Activated naive CD8-positive, alpha-beta T cell treated with anti-CD3 and anti-CD28 coated beads, Interleukin-2, amount 10 ng/mL, durations not matched to agents 7 days and 5 days (primary cell): Measurements from ENCODE around the gene TMEM63A. TPM values are rescaled to one million over a fixed set of nuclear protein-coding genes. Genes with fewer than 3 reads are reported as not detected.
"Not testable (repeated sequence)": the region's sequence is repeated elsewhere in the genome, so short reads cannot be mapped to it uniquely, and the experiment has no call there.

Source experiments
- ATAC-seq: fragments of 150-1000 bp; cut with Tn5 transposase; one replicate; pipeline ENCODE4 v1.10.0; 2021; ENCODE audit warnings: low read depth, moderate library complexity
- POLR2A ChIA-PET: fragments of 350-600 bp; sonication (Branson Sonifier 250); formaldehyde crosslinking; loops from one replicate; lab custom pipeline; 2021; ENCODE audit warnings: antibody characterized with exemption; lab: Charles Lee
- DNase-seq: peaks from one replicate; pipeline ENCODE4 v3.0.0; 2021
- H3K27ac Mint-ChIP-seq: one replicate; pipeline ENCODE4 v1.8.0; 2022; ENCODE audit warnings: mild to moderate bottlenecking, mixed read lengths
- H3K27me3 Mint-ChIP-seq: one replicate; pipeline ENCODE4 v1.8.0; 2022; ENCODE audit warnings: mild to moderate bottlenecking, moderate library complexity, mixed read lengths
- H3K36me3 Mint-ChIP-seq: one replicate; pipeline ENCODE4 v1.8.0; 2021; ENCODE audit warnings: mild to moderate bottlenecking, mixed read lengths
- H3K4me1 Mint-ChIP-seq: one replicate; pipeline ENCODE4 v1.8.0; 2021; ENCODE audit warnings: mixed read lengths
- H3K4me3 Mint-ChIP-seq: one replicate; pipeline ENCODE4 v1.8.0; 2022; ENCODE audit warnings: mild to moderate bottlenecking, moderate library complexity, mixed read lengths
- H3K9me3 Mint-ChIP-seq: one replicate; pipeline ENCODE4 v1.8.0; 2021; ENCODE audit warnings: mixed read lengths
- microRNA-seq: library from miRNA; unstranded; fragments of <30 nt; microRNA quantifications from one replicate; pipeline ENCODE4 v1.2.0, GENCODE V29; 2022
- total RNA-seq, 2 experiments: library from RNA; stranded (reverse); gene quantifications; one replicate each; pipeline ENCODE4 v1.2.3, GENCODE V29; 2021

TMEM63A gene
- total RNA-seq, 2 experiments from 2014 or later = 196 to 198 TPM

DNA sequence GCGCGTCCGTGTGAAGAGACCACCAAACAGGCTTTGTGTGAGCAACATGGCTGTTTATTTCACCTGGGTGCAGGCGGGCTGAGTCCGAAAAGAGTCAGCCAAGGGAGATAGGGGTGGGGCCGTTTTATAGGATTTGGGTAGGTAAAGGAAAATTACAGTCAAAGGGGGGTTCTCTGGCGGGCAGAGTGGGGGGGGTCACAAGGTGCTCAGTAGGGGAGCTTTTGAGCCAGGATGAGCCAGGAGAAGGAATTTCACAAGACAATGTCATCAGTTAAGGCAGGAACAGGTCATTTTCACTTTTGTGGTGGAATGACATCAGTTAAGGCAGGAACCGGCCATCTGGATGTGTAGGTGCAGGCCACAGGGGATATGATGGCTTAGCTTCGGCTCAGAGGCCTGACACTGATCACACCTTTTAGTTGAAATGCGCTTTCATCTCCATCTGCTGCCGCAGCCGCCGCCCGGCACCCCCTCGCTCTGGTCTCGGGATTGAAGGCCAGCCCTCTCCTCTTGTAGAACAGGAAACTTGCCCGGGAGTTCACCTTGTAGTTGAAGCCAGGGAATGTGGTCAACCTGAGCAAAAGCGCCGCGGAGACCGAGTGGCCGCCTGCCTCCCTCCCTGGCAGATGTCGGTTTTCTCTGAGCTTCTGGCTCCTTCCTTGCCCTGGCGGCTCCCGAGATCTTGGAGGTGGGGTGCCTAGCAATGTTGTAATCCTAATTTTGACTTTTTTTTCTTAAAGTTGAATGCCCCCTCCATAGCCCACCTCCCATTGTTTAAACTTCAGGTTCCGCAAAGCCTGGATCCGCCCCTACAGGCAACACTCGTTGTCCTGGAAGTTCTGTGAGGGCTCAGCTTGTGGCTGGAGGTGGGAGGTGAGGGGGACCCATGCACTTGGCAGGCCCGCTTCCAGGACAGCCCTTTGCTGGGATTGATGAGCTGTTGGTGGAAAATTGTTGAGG lies 71.3 kb downstream of the TMEM63A start:
- not testable (repeated sequence) for H3K9me3 Mint-ChIP-seq, H3K36me3 Mint-ChIP-seq, DNase-seq, H3K27ac Mint-ChIP-seq, ATAC-seq
- Mint-ChIP-seq H3K4me3 (peak overlapping the region; percentile 80), H3K4me1 (peaks cover 14% of the 10 kb centered on the region), H3K27me3 (peaks cover 14% of the 10 kb centered on the region)
- POLR2A ChIA-PET = interaction anchor here (0.9 to 1.6 kb wide), 2 partner anchors 35 to 113 kb away, joined by 3 read pairs; no protein-coding TSS in a partner anchor

DNA sequence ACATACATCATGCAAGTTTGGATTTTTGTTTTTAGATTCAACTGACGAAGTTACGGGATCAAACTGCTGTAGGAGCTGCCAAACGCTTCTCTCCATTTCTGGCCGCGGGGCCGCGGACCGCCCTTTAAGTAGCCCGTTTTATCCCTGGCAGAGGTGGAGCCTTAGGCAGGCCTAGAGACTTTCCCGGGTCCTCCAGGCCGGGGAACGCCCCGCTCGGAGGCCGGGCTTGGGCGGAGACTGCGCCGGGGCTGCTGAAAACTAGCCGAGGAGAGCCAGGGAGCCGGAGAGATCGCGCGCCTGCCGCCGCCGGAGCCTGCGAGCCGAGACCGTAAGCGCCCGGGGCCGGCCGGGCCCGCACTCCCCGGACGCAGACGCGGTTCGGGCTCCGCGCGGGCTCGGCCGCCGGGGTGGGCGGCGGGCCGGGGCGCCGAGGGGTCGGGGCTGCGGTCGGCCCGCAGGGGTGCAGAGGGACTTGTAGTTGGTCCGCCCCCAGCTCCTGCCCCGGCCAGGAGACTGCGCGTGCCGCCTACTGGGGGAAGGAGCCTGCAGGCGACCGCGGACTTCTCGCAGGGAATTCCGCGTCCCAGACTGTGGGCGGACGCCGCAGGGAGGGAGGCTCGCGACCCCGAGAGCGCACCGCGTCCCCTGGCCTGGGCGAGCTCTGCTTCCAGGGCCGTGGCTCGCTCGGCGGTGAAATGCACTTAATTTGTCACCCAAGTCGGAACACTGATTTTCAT lies 72.2 kb downstream of the TMEM63A start, which contains the start of gene EPHX1:
EPHX1 (plus strand) TSS at position 283 of the 737 bp plus-strand sequence. CDS start 18,606 bp downstream, outside the sequence.
- Mint-ChIP-seq H3K27me3 (peaks cover 14% of the 10 kb centered on the region), H3K9me3 (no peaks in the 10 kb centered on the region), H3K4me3 (peak within 1 kb of the TSS; percentile 84), H3K4me1 (peaks cover 14% of the 10 kb centered on the region), H3K36me3 (no peaks in the 10 kb centered on the region), H3K27ac (peak within 1 kb of the TSS; percentile 25)
- ATAC-seq = peak; percentile 97
- POLR2A ChIA-PET = interaction anchor here (0.6 to 1.6 kb wide), 3 partner anchors 34 to 152 kb away, joined by 3 read pairs; no protein-coding TSS in a partner anchor
- DNase-seq = peak; percentile 80

DNA sequence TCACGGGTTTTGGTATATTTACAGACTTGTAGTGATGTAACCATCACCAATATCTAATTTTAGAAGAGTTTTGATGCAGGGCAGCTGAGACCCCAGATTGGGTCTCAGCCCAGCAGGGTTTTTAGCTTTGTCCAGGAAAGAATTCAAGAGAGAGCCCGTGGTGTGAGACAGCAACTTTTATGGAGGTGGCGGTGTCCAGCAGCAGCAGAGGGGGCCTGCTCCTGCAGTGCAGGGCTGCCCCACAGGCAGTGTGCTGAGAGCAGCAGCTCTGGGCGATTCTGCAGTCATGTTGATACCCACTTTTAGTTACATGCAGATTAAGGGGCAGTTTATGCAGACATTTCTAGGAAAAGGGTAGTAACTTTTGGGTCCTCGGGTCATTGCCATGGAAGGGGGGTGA lies 74.0 kb downstream of the TMEM63A start:
- Mint-ChIP-seq H3K9me3 (no peaks in the 10 kb centered on the region), H3K4me3 (no peak overlapping the region), H3K27me3 (peaks cover 14% of the 10 kb centered on the region), H3K27ac (no peak overlapping the region), H3K4me1 (peaks cover 11% of the 10 kb centered on the region), H3K36me3 (no peaks in the 10 kb centered on the region)
- POLR2A ChIA-PET = no interaction called here
- ATAC-seq = no peak
- no peak for DNase-seq

DNA sequence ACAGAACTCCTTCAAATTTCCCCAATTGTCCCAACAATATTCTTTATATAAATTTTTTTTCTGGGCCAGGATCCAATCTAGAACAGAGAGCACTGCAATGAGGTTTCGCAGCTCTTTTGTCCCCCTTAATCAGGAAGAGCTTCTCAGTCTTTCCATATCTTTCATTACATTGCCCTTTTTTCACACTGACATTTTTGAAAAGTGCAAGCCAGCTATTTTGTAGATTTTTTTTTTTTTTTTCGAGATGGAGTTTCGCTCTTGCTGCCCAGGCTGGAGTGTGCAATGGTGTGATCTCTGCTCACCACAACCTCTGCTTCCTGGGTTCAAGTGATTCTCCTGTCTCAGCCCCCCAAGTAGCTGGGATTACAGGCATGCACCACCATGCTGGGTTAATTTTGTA lies 75.4 kb downstream of the TMEM63A start:
- H3K4me3 Mint-ChIP-seq, DNase-seq, ATAC-seq, H3K36me3 Mint-ChIP-seq, H3K9me3 Mint-ChIP-seq, H3K27ac Mint-ChIP-seq: not testable (repeated sequence)
- peaks cover 14% of the 10 kb centered on the region for H3K27me3 Mint-ChIP-seq
- POLR2A ChIA-PET = interaction anchor here (0.7 kb wide), 1 partner anchor 314 kb away, joined by 3 read pairs; no protein-coding TSS in a partner anchor
- H3K4me1 Mint-ChIP-seq = peaks cover 11% of the 10 kb centered on the region

DNA sequence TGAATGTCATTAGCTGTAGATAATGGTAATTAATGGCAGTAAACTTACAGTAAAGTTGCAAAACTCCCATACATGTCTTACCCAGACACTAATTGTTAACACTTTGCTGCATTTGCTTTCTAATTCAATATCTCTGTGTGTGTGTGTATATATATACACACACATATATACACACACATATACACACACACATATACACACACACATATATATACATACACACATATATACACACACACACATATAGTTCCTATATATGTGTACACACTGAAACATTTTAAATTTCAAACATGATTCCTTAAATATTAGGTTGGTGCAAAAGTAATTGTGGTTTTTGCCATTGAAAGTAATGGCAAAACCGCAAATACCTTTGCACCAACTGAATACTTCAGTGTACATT lies 75.9 kb downstream of the TMEM63A start:
- Mint-ChIP-seq H3K36me3 (no peaks in the 10 kb centered on the region), H3K4me3 (no peak overlapping the region), H3K9me3 (no peaks in the 10 kb centered on the region), H3K27me3 (peaks cover 14% of the 10 kb centered on the region), H3K27ac (no peak overlapping the region), H3K4me1 (peaks cover 11% of the 10 kb centered on the region)
- POLR2A ChIA-PET = no interaction called here
- no peak for ATAC-seq
- DNase-seq = no peak

DNA sequence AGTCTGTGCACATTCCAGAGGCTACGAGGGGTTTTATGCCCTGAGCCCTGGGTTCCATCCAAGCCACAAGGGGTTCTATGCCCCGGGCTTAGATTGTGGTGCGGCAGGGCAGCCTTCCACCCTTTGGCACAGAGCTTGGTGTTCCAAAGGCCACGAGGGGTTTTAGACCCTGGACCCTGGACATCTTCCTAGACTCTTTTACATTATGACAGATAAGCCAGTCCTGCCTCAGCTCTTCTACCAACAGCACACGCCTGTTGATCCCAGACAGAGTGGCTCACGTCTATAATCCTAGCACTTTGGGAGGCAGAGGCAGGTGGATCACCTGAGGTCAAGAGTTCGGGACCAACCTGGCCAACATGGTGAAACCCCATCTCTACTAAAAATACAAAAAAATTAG lies 81.0 kb downstream of the TMEM63A start:
- H3K27me3 Mint-ChIP-seq, H3K4me1 Mint-ChIP-seq, DNase-seq, H3K27ac Mint-ChIP-seq, H3K9me3 Mint-ChIP-seq, ATAC-seq, H3K4me3 Mint-ChIP-seq, POLR2A ChIA-PET, H3K36me3 Mint-ChIP-seq: not testable (repeated sequence)

DNA sequence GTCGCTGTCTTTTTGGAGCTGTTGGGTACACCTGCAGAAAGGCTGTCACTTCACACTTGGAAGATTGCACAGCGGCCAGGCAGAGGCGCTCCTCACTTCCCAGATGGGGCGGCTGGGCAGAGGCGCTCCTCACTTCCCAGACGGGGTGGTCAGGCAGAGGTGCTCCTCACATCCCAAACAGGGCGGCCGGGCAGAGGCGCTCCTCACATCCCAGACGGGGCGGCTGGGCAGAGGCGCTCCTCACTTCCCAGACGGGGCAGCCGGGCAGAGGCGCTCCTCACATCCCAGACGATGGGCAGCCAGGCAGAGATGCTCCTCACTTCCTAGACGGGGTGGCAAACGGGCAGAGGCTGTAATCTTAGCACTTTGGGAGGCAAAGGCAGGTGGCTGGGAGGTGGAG lies 86.1 kb downstream of the TMEM63A start:
- peaks cover 40% of the 10 kb centered on the region for H3K36me3 Mint-ChIP-seq
- POLR2A ChIA-PET, ATAC-seq, DNase-seq, H3K27ac Mint-ChIP-seq, H3K9me3 Mint-ChIP-seq, H3K4me1 Mint-ChIP-seq, H3K4me3 Mint-ChIP-seq, H3K27me3 Mint-ChIP-seq: not testable (repeated sequence)

Small RNA genes within 50 kb of the gene (microRNA-seq; reads per million reads assigned to microRNA genes)
- not detected for gene MIR6741

Other genes with a start within 250 kb of the TMEM63A start
- not detected for gene ENAH, start 229.3 kb downstream of the TMEM63A start, total RNA-seq
- gene SRP9, start 104.6 kb downstream of the TMEM63A start, total RNA-seq = 100 to 1,000 TPM; 209 to 226 TPM
- gene EPHX1, start 72.3 kb downstream of the TMEM63A start, total RNA-seq = 1 to 10 TPM; 2.3 to 2.5 TPM
- under 1 TPM in 1 of 2 experiments, not detected in 1; 0.19 TPM for gene LEFTY1, start 6.8 kb upstream of the TMEM63A start, total RNA-seq
- gene PYCR2, start 41.9 kb upstream of the TMEM63A start, total RNA-seq = 100 to 1,000 TPM; 118 to 125 TPM
- not detected for gene LEFTY2, start 58.8 kb upstream of the TMEM63A start, total RNA-seq
- gene SDE2, start 117.0 kb upstream of the TMEM63A start, total RNA-seq = 10 to 100 TPM; 17.2 to 18.5 TPM
- 100 to 1,000 TPM; 454 to 466 TPM for gene H3-3A, start 180.3 kb upstream of the TMEM63A start, total RNA-seq